PC-9 (cell line): ENCODE data around the gene POU2AF1. TPM values are rescaled to one million over a fixed set of nuclear protein-coding genes. Genes with fewer than 3 reads are reported as not detected.

ENCODE experiments used
- BruUV-seq: library from RNA; stranded (reverse); fragments of 400-500 nt; replicated peaks from 2 replicates; lab custom pipeline; 2021; lab: Mats Ljungman, UMichigan
- CTCF ChIA-PET: fragments of 300-600 bp; sonication (Branson Sonifier 250); formaldehyde crosslinking; loops from one replicate; lab custom pipeline; 2022; ENCODE audit warnings: antibody characterized with exemption; lab: Charles Lee
- POLR2A ChIA-PET: fragments of 300-600 bp; sonication (Branson Sonifier 250); formaldehyde crosslinking; loops from one replicate; lab custom pipeline; 2022; ENCODE audit warnings: antibody characterized with exemption; ENCODE audit not compliant: unreplicated experiment; lab: Charles Lee
- DNase-seq, 2 experiments: peaks; one replicate each; pipeline versions ENCODE4 v3.0.0 to v3.0.0-alpha.2; 2015 to 2022; ENCODE audit warnings: mixed read lengths in 1 of 2
- H2AFZ ChIP-seq: fragments of 200-600 bp; sonication (generic); 2 replicates; pipeline ENCODE4 v1.8.1; 2017; ENCODE audit warnings: antibody characterized with exemption
- H3F3A ChIP-seq: fragments of 200-600 bp; sonication (generic); 2 replicates; pipeline ENCODE4 v1.8.1; 2017; ENCODE audit warnings: antibody characterized with exemption, mild to moderate bottlenecking, low read depth; ENCODE audit not compliant: insufficient read depth
- H3K27ac ChIP-seq: fragments of 200-600 bp; sonication (generic); 2 replicates; pipeline ENCODE4 v1.6.1; 2016; ENCODE audit warnings: mixed run types
- H3K27me3 ChIP-seq: fragments of 200-600 bp; sonication (generic); 2 replicates; pipeline ENCODE4 v1.6.1; 2016; ENCODE audit warnings: low read depth, mixed run types; ENCODE audit not compliant: insufficient read depth
- H3K36me3 ChIP-seq: fragments of 200-600 bp; sonication (generic); 2 replicates; pipeline ENCODE4 v1.6.1; 2016; ENCODE audit warnings: low read depth, mixed run types
- H3K4me1 ChIP-seq: fragments of 200-600 bp; sonication (generic); replicated peaks from 2 replicates; pipeline ENCODE4 v1.6.1; 2016; ENCODE audit warnings: mixed run types; ENCODE audit not compliant: insufficient read depth
- H3K4me2 ChIP-seq: fragments of 200-600 bp; sonication (generic); 2 replicates; pipeline ENCODE4 v1.6.1; 2017; ENCODE audit warnings: mixed run types
- H3K4me3 ChIP-seq: fragments of 200-600 bp; sonication (generic); 2 replicates; pipeline ENCODE4 v1.6.1; 2016; ENCODE audit warnings: mixed run types
- H3K79me2 ChIP-seq: fragments of 200-600 bp; sonication (generic); 2 replicates; pipeline ENCODE4 v1.6.1; 2017; ENCODE audit warnings: low read depth, mixed run types
- H3K9me2 ChIP-seq: fragments of 200-600 bp; sonication (generic); 2 replicates; pipeline ENCODE4 v1.8.1; 2017; ENCODE audit warnings: mild to moderate bottlenecking; ENCODE audit not compliant: insufficient read depth
- H3K9me3 ChIP-seq: fragments of 200-600 bp; sonication (generic); 2 replicates; pipeline ENCODE4 v1.8.1; 2016; ENCODE audit warnings: low read depth; ENCODE audit not compliant: insufficient read depth
- H4K20me1 ChIP-seq: fragments of 200-600 bp; sonication (generic); 2 replicates; pipeline ENCODE4 v1.8.1; 2017; ENCODE audit not compliant: insufficient read depth
- EZH2 ChIP-seq: fragments of 200-600 bp; sonication (generic); IDR thresholded peaks from 2 replicates; pipeline ENCODE4 v1.8.0; 2017; ENCODE audit warnings: antibody characterized with exemption, low read depth
- intact Hi-C: fragments of 100-400 bp; cut with micrococcal nuclease; formaldehyde crosslinking; loops from one replicate; pipeline ENCODE4 v1.10.0; 2022; ENCODE audit not compliant: unreplicated experiment
- total RNA-seq: library from RNA; stranded (reverse); gene quantifications from 2 replicates; pipeline ENCODE4 v1.2.3, GENCODE V29; 2021
- TF ChIP-seq, protein P1 (sequence below): fragments of 200-600 bp; sonication (generic); conservative IDR thresholded peaks from 2 replicates; pipeline ENCODE4 v1.6.1; 2017; ENCODE audit warnings: mixed run types, antibody characterized with exemption, mild to moderate bottlenecking, moderate library complexity

Gene POU2AF1
- total RNA-seq, 1 experiment from 2014 or later: 0.37 TPM

DNA sequence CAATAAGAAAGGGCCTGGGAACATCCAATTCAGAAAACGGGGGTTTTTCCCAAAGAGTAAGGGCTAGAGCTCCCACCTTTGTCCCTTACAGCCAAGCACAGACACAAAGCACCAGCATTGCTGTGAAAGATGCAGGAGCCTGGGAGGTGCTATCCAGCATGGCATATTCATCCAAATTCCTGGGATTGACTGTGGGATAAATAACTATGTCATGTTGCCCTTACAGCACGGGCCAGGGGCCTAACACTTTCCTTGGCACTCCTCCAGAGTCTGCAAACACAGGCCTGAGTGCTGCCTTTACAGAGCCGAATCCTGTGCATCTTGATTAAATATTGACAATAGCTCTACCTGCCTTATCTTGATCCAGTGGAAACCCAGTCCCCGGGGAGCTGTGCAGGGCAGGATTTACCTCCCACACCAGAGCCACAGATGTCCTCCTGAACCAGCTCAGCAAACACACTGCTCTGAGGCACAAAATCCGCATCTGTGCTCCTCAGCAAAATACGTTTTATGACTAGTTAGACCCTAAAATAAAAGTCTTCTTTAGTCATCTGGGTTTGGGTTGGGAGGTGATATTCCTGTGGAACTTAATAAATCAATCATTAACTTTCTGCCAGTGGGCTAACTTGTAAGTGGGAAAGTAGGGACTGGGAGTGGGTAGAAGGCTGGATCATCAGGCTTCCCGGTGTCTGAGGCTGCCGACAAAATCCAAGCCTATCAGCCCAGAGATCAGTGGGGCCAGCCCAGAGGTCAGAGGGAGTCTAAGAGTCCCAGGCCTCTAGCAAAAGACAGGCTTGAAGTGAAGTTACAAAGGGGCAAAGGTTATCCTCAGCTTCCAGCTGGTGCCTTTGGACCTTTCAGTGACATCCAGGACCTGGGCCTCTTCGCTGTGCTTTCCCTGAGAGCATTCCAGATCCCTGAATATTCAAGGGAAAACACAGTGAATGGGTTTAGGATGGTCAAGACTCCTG, 44.3 kb downstream of the POU2AF1 start:
- peak overlapping the region; percentile 0; the same call in 1 of the 2 replicates for H3K27ac ChIP-seq
- no peaks in the 10 kb centered on the region for H3K79me2 ChIP-seq
- no TSS peak for BruUV-seq
- H3K36me3 ChIP-seq: no peaks in the 10 kb centered on the region
- no peaks in the 10 kb centered on the region for H4K20me1 ChIP-seq
- H2AFZ ChIP-seq: no peak overlapping the region
- H3K9me3 ChIP-seq: no peaks in the 10 kb centered on the region
- no peaks in the 10 kb centered on the region for H3K27me3 ChIP-seq
- no peak overlapping the region for H3K4me3 ChIP-seq
- peak overlapping the region; percentile 6 for H3K4me2 ChIP-seq
- POLR2A ChIA-PET: no interaction called here
- TF ChIP-seq, protein P1, sequence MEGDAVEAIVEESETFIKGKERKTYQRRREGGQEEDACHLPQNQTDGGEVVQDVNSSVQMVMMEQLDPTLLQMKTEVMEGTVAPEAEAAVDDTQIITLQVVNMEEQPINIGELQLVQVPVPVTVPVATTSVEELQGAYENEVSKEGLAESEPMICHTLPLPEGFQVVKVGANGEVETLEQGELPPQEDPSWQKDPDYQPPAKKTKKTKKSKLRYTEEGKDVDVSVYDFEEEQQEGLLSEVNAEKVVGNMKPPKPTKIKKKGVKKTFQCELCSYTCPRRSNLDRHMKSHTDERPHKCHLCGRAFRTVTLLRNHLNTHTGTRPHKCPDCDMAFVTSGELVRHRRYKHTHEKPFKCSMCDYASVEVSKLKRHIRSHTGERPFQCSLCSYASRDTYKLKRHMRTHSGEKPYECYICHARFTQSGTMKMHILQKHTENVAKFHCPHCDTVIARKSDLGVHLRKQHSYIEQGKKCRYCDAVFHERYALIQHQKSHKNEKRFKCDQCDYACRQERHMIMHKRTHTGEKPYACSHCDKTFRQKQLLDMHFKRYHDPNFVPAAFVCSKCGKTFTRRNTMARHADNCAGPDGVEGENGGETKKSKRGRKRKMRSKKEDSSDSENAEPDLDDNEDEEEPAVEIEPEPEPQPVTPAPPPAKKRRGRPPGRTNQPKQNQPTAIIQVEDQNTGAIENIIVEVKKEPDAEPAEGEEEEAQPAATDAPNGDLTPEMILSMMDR: no peak
- no peaks in the 10 kb centered on the region for H3K9me2 ChIP-seq
- peaks cover 64% of the 10 kb centered on the region for H3K4me1 ChIP-seq
- peak; percentile 15 to 84 for DNase-seq
- peaks cover 14% of the 10 kb centered on the region; the same call in 1 of the 2 replicates for H3F3A ChIP-seq
- CTCF ChIA-PET: no interaction called here
- intact Hi-C loops: no loop called here

DNA sequence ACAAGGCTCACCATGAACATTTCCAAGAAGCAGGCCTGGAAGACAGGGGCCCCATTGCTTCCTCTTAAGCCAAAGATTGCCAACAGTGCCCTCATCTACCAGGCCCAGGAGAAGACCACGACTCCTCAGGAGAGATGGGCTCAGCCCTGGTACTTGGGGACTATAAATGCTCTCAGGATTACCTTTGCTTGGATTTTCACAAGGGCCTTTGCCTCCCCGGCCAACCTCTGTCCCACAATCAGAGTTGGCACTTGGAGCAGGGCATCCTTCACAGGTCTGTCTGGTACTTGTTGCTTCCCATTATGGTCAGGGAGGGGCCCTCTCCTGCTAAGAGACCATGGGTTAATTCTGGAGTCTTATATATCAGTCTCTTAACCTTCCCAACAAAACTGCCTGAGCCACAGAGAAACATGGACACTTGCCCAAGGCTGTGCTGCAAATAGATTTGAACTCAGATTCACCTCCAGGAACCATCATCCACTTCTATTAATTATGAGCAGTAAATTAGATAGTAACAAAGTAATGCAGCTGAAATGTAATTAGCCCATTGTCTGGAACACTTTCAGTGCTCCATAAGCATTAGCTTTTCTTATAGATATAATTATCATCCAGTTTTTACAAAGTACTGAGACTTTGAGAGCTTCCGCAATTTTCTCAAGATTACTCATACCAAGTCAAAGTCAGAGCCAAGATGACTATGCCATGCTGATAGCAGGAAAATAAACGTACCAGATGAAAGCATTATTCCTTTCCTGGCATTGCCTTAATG, 47.2 kb downstream of the POU2AF1 start:
- peaks cover 31% of the 10 kb centered on the region for H3F3A ChIP-seq
- H3K27ac ChIP-seq: peak overlapping the region; percentile 63
- H3K27me3 ChIP-seq: no peaks in the 10 kb centered on the region
- intact Hi-C loops: no loop called here
- no peak overlapping the region for H3K4me3 ChIP-seq
- DNase-seq: peak in 1 of 2 experiments; percentile 72
- no peaks in the 10 kb centered on the region for H3K36me3 ChIP-seq
- peak overlapping the region; percentile 24 for H3K4me2 ChIP-seq
- POLR2A ChIA-PET: no interaction called here
- TF ChIP-seq EZH2: no peak
- TF ChIP-seq, protein P1: no peak
- CTCF ChIA-PET: no interaction called here
- no peak overlapping the region for H2AFZ ChIP-seq
- no peaks in the 10 kb centered on the region for H3K9me2 ChIP-seq
- no peaks in the 10 kb centered on the region for H3K79me2 ChIP-seq
- peaks cover 77% of the 10 kb centered on the region for H3K4me1 ChIP-seq
- no peaks in the 10 kb centered on the region for H4K20me1 ChIP-seq
- no peaks in the 10 kb centered on the region for H3K9me3 ChIP-seq
- BruUV-seq: no TSS peak

DNA sequence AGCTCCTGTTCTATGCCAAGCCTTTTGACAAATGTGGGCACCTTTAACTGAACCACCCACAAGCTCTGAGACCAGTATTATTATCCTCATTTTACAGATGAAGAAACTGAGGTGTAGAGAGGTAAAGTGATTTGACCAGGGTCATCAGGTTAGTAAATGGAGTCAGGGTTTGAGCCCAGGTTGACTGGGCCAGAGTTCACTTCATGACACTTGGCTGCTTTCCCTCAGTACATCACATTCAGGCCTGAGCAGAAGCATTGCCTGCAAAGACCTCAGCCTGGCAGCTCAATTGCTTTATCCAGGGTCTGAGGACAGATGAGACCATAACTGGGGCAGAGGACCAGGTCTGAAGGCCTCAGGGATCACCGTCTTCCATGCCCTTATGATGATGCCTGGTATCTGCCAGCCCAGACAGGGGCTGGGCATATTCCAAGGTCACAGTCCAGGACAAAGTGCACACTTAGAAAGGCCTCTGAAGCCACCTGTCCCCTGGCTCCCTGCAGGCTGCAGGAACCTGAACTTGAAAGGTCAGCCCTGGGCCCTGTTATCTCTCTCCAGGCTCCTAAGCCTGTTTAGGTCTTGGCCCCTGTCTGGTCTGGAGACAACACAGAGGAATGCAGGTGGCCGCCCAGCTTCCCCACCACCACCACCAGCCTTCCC, 48.7 kb downstream of the POU2AF1 start:
- no peak overlapping the region for H3K4me3 ChIP-seq
- no peak overlapping the region for H3K4me2 ChIP-seq
- H3K27ac ChIP-seq: no peak overlapping the region
- H3K36me3 ChIP-seq: no peaks in the 10 kb centered on the region
- no peak for DNase-seq
- H3F3A ChIP-seq: peaks cover 27% of the 10 kb centered on the region
- no peaks in the 10 kb centered on the region for H3K9me2 ChIP-seq
- H2AFZ ChIP-seq: no peak overlapping the region
- no peaks in the 10 kb centered on the region for H3K79me2 ChIP-seq
- ChIA-PET POLR2A (no interaction called here), CTCF (no interaction called here)
- H3K9me3 ChIP-seq: no peaks in the 10 kb centered on the region
- no peaks in the 10 kb centered on the region for H4K20me1 ChIP-seq
- BruUV-seq: no TSS peak
- no peak for TF ChIP-seq EZH2
- TF ChIP-seq, protein P1: no peak
- peaks cover 72% of the 10 kb centered on the region for H3K4me1 ChIP-seq
- H3K27me3 ChIP-seq: no peaks in the 10 kb centered on the region
- intact Hi-C loops: no loop called here
